AG09309 (cell line): ENCODE results near the gene ERCC6L.

ENCODE experiments used
- DNase-seq: peaks from one replicate; pipeline ENCODE4 v3.0.0-alpha.2; 2010; ENCODE audit warnings: low read depth
- H3K4me3 ChIP-seq: 2 replicates; pipeline ENCODE4 v1.5.1; 2011; ENCODE audit warnings: mild to moderate bottlenecking, low read depth, low read length, moderate library complexity; ENCODE audit not compliant: control insufficient read depth
- TF ChIP-seq, protein P1 (sequence below): IDR thresholded peaks from 2 replicates; pipeline ENCODE4 v1.5.1; 2011; ENCODE audit warnings: mild to moderate bottlenecking, low read depth, low read length, inconsistent platforms; ENCODE audit not compliant: insufficient read depth, control insufficient read depth; ENCODE audit errors: missing control alignments

ERCC6L gene, protein sequence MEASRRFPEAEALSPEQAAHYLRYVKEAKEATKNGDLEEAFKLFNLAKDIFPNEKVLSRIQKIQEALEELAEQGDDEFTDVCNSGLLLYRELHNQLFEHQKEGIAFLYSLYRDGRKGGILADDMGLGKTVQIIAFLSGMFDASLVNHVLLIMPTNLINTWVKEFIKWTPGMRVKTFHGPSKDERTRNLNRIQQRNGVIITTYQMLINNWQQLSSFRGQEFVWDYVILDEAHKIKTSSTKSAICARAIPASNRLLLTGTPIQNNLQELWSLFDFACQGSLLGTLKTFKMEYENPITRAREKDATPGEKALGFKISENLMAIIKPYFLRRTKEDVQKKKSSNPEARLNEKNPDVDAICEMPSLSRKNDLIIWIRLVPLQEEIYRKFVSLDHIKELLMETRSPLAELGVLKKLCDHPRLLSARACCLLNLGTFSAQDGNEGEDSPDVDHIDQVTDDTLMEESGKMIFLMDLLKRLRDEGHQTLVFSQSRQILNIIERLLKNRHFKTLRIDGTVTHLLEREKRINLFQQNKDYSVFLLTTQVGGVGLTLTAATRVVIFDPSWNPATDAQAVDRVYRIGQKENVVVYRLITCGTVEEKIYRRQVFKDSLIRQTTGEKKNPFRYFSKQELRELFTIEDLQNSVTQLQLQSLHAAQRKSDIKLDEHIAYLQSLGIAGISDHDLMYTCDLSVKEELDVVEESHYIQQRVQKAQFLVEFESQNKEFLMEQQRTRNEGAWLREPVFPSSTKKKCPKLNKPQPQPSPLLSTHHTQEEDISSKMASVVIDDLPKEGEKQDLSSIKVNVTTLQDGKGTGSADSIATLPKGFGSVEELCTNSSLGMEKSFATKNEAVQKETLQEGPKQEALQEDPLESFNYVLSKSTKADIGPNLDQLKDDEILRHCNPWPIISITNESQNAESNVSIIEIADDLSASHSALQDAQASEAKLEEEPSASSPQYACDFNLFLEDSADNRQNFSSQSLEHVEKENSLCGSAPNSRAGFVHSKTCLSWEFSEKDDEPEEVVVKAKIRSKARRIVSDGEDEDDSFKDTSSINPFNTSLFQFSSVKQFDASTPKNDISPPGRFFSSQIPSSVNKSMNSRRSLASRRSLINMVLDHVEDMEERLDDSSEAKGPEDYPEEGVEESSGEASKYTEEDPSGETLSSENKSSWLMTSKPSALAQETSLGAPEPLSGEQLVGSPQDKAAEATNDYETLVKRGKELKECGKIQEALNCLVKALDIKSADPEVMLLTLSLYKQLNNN

DNA sequence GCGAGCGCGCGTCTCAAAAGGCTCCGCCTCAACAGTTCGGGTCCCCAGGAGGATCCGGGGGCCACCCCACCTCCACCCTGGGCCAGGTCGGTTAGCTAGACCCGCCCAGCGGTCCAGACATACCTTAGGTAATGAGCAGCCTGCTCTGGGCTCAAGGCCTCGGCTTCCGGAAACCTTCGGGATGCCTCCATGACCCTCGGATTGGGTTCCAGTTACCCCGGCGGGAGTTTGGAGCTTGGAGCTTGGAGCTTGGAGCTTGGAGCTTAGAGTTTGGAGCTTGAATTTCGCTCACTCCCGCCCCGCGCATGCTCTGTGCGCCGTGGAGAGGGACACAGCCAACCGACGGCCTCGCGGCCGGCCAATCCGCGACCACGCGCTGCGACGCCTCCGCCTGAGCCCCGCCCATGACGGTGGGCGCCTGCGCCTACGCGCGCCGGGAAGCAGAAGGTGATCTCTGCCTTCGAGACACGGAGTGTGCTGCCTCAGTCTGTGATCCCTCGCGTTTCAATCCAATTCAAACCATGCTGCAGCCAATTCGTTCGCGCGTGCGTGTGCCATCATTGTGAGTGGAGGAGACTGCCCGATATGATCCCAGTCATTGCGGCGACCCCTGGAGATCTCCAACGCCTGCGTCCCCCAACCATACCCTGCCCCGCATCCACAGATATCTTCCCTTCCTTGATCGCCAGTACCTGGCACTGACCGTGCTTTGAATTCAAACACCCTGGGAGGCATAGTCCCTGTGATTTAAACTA, at the start of gene ERCC6L:
Gene ERCC6L (minus strand): TSS at position 307 of the 755 bp plus-strand sequence. CDS start 116 bp downstream, at position 191.
- peak within 1 kb of the TSS; percentile 49 for H3K4me3 ChIP-seq
- TF ChIP-seq, protein P1, sequence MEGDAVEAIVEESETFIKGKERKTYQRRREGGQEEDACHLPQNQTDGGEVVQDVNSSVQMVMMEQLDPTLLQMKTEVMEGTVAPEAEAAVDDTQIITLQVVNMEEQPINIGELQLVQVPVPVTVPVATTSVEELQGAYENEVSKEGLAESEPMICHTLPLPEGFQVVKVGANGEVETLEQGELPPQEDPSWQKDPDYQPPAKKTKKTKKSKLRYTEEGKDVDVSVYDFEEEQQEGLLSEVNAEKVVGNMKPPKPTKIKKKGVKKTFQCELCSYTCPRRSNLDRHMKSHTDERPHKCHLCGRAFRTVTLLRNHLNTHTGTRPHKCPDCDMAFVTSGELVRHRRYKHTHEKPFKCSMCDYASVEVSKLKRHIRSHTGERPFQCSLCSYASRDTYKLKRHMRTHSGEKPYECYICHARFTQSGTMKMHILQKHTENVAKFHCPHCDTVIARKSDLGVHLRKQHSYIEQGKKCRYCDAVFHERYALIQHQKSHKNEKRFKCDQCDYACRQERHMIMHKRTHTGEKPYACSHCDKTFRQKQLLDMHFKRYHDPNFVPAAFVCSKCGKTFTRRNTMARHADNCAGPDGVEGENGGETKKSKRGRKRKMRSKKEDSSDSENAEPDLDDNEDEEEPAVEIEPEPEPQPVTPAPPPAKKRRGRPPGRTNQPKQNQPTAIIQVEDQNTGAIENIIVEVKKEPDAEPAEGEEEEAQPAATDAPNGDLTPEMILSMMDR, result no peak
- DNase-seq, result peak; percentile 27

DNA sequence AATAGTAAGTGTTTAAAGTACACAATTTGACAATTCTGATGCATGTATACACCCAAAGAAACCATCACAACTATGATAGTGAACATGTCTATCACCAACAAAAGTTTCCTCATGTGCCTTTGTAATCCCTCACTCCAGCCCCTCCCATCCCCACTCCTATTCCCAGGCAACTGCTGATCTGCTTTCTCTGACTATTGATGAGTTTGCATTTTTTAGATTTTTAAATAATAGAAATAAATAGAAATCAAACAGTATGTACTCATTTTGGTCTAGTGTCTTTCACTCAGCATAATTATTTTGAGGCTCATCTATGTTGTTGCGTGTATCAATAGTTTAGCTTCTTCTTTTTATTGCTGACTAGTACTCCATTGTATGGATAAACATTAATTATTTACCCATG, 43.5 kb upstream of the ERCC6L start:
- TF ChIP-seq, protein P1, result no peak
- DNase-seq, result no peak
- H3K4me3 ChIP-seq, result no peak overlapping the region

DNA sequence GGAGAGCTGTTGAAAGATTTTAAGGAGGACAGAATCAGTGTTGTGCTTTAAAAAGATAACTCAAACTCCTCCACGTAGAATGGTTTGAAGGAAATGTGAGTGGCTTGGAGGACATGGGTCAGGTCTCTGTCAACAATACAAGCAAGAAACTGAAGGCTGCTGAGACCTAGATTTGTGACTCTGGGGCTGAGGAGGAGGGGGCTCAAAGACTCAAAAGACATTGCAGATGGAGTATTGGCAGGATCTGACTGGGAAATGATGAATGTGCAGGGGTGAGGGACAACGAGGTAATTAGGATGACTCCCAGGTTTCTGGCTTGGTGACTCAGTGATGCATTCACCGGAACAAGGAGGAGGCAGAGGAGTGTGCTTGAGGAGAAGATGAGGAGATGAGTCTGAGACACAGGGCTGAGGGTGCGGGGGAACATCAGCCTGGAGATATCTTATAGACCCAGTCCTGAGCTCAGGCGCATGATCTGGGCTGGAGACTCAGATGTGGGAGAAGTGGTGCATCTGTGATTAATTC, 41.6 kb upstream of the ERCC6L start:
- DNase-seq, result no peak
- TF ChIP-seq, protein P1, result no peak
- H3K4me3 ChIP-seq, result no peak overlapping the region

DNA sequence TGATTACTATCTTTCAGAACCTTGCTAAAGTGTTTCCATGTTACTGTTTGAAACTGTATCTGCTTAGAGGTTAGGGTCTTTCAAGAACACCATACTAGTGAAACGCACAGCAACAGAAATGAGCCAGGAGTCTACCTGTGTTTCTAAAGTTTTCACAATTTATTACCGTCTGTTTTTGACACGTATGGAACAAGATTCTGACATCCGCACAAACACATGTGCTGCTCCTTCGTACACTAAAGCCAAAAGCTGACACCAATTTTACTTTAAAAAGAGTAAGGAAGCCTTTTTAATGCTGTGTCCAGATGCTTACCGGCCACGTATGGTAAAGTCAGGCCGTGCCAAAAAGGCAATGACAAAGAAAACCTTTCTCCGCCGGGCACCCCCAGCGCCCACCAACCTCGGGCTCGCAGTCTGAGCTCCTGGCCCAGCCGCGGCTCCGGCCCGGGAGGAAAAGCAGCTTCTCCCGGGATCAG, 37.7 kb upstream of the ERCC6L start:
- no peak for DNase-seq
- TF ChIP-seq, protein P1, result no peak
- H3K4me3 ChIP-seq, result peak overlapping the region; percentile 89

DNA sequence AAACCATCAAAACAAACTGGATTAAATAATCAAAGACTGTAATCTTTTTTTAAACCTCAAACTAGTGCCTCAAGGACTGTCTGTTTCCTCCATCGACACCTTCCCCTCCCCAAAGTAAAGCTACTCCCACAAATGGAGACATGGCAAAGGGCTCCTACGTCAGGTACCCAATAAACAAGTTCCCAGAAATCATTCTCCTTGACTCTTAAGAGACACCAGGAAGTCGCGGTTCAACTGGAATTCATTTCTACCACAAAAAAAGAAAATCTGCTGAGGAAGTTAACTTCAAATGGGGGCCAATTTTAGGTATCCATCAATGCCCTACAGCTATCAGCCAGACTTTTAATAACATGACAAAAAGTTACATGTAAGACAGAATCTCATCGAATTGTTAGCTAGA, 35.7 kb upstream of the ERCC6L start:
- DNase-seq, result no peak
- H3K4me3 ChIP-seq, result peak overlapping the region; percentile 89; the same call in 1 of the 2 replicates
- TF ChIP-seq, protein P1, result no peak
